GM12878 (cell line): Measurements from ENCODE around the gene ZG16. TPM values are rescaled to one million over a fixed set of nuclear protein-coding genes. Genes with fewer than 3 reads are reported as not detected.

Experiments used
- ATAC-seq: fragments of 200-7000 bp; cut with Tn5 transposase; 3 replicates; pipeline ENCODE4 v1.9.1; 2020; ENCODE audit warnings: mild to moderate bottlenecking, moderate library complexity
- Bru-seq: library from RNA; stranded (reverse); fragments of 400-500 nt; gene quantifications from one replicate; lab custom pipeline; 2021; lab: Mats Ljungman, UMichigan
- BruChase-seq, 2 experiments: library from RNA; stranded (reverse); fragments of 400-500 nt; gene quantifications; one replicate each; lab custom pipeline; 2021; lab: Mats Ljungman, UMichigan
- BruUV-seq: library from RNA; stranded (reverse); fragments of 400-500 nt; replicated peaks from 2 replicates; lab custom pipeline; 2021; lab: Mats Ljungman, UMichigan
- CTCF ChIA-PET: fragments of 300-600 bp; sonication (Branson Sonifier 250); formaldehyde crosslinking; extraction: SDS; loops from one replicate; lab custom pipeline; 2021; ENCODE audit warnings: inconsistent platforms; lab: Yijun Ruan, JAX
- POLR2A ChIA-PET: fragments of 350-600 bp; formaldehyde crosslinking; extraction: SDS; loops from one replicate; lab custom pipeline; 2021; ENCODE audit warnings: inconsistent platforms; lab: Charles Lee
- RAD21 ChIA-PET: fragments of 300-600 bp; sonication (Branson Sonifier 250); formaldehyde crosslinking; loops from one replicate; lab custom pipeline; 2023; ENCODE audit warnings: antibody characterized with exemption; ENCODE audit not compliant: unreplicated experiment; lab: Charles Lee
- SMC1A ChIA-PET: fragments of 300-600 bp; sonication (Branson Sonifier 250); formaldehyde crosslinking; loops from one replicate; lab custom pipeline; 2023; ENCODE audit not compliant: unreplicated experiment, uncharacterized antibody; lab: Charles Lee
- DNase-seq: peaks from one replicate; pipeline ENCODE4 v3.0.0-alpha.2; 2011; ENCODE audit warnings: low read depth, low spot score
- FAIRE-seq: peaks from 3 replicates; lab custom pipeline; 2011; peaks lifted over from hg19 to GRCh38; lab: Jason Lieb, UNC
- H2AFZ ChIP-seq: 2 replicates; pipeline ENCODE4 v1.6.0; 2011; ENCODE audit warnings: low read depth, low read length, control low read depth; ENCODE audit not compliant: control insufficient read depth
- H3K27ac ChIP-seq: 2 replicates; pipeline ENCODE4 v1.5.1; 2011; ENCODE audit warnings: control low read depth; ENCODE audit not compliant: control insufficient read depth, insufficient read depth
- H3K27me3 ChIP-seq, 2 experiments: replicated peaks in 1 of 2; 2 replicates each; pipeline versions ENCODE4 v1.6.0 to v1.6.1; 2011; ENCODE audit warnings: low read length in 1 of 2; ENCODE audit not compliant: control insufficient read depth in 2 of 2, insufficient read depth in 2 of 2
- H3K36me3 ChIP-seq, 2 experiments: 2 replicates each; pipeline ENCODE4 v1.5.1; 2011; ENCODE audit warnings: low read length in 1 of 2; ENCODE audit not compliant: control insufficient read depth in 2 of 2, insufficient read depth in 2 of 2
- H3K4me1 ChIP-seq: 2 replicates; pipeline ENCODE4 v1.6.1; 2011; ENCODE audit warnings: mild to moderate bottlenecking, low read length, moderate library complexity, mixed read lengths; ENCODE audit not compliant: control insufficient read depth, insufficient read depth
- H3K4me2 ChIP-seq: 2 replicates; pipeline ENCODE4 v1.6.0; 2011; ENCODE audit warnings: control low read depth; ENCODE audit not compliant: control insufficient read depth, insufficient read depth
- H3K4me3 ChIP-seq: fragments of 200-600 bp; sonication (generic); 2 replicates; pipeline ENCODE4 v1.5.1; 2016
- H3K79me2 ChIP-seq: 2 replicates; pipeline ENCODE4 v1.6.0; 2011; ENCODE audit warnings: low read length; ENCODE audit not compliant: control insufficient read depth, insufficient read depth
- H3K9ac ChIP-seq: 2 replicates; pipeline ENCODE4 v1.8.0; 2011; ENCODE audit warnings: low read length, control low read depth, mixed read lengths; ENCODE audit not compliant: control insufficient read depth, insufficient read depth
- H3K9me3 ChIP-seq: replicated peaks from 3 replicates; pipeline ENCODE4 v1.5.1; 2011; ENCODE audit warnings: mild to moderate bottlenecking, low read length; ENCODE audit not compliant: control insufficient read depth, insufficient read depth
- H4K20me1 ChIP-seq: 2 replicates; pipeline ENCODE4 v1.6.0; 2011; ENCODE audit not compliant: control insufficient read depth, insufficient read depth
- ATF3 ChIP-seq: IDR thresholded peaks from 2 replicates; pipeline ENCODE4 v1.6.1; 2011; ENCODE audit warnings: low read depth, mild to moderate bottlenecking, low read length, moderate library complexity, borderline replicate concordance; ENCODE audit errors: extremely low read depth
- CHD1 ChIP-seq: IDR thresholded peaks from 2 replicates; pipeline ENCODE4 v1.6.1; 2012; ENCODE audit warnings: low read depth, low read length, improper control_type of control experiment
- GABPA ChIP-seq: IDR thresholded peaks from 2 replicates; pipeline ENCODE4 v1.6.1; 2014; ENCODE audit warnings: antibody characterized with exemption, low read depth, mild to moderate bottlenecking, inconsistent platforms
- MEF2A ChIP-seq: IDR thresholded peaks from 2 replicates; pipeline ENCODE4 v1.6.1; 2011; ENCODE audit warnings: low read depth, mild to moderate bottlenecking, low read length, moderate library complexity; ENCODE audit not compliant: insufficient read depth
- NFIC ChIP-seq: IDR thresholded peaks from 2 replicates; pipeline ENCODE4 v1.6.1; 2012; ENCODE audit warnings: low read depth, mild to moderate bottlenecking, inconsistent platforms, low read length, moderate library complexity
- NFYB ChIP-seq: IDR thresholded peaks from 2 replicates; pipeline ENCODE4 v1.6.1; 2011; ENCODE audit warnings: low read depth, mild to moderate bottlenecking, low read length, improper control_type of control experiment, moderate library complexity; ENCODE audit not compliant: insufficient read depth
- RB1 ChIP-seq: fragments of 450-650 bp; formaldehyde crosslinking; IDR thresholded peaks from 2 replicates; pipeline ENCODE4 v1.6.1; 2017; ENCODE audit warnings: mild to moderate bottlenecking, borderline replicate concordance
- RBBP5 ChIP-seq: fragments of 200-600 bp; sonication (generic); conservative IDR thresholded peaks from 2 replicates; pipeline ENCODE4 v1.6.1; 2016
- RELB ChIP-seq: fragments of 450-650 bp; IDR thresholded peaks from 2 replicates; pipeline ENCODE4 v1.6.1; 2017; ENCODE audit warnings: low read depth, mild to moderate bottlenecking, moderate library complexity
- SMARCA5 ChIP-seq: fragments of 450-650 bp; IDR thresholded peaks from 2 replicates; pipeline ENCODE4 v1.6.1; 2017; ENCODE audit warnings: mild to moderate bottlenecking
- SUPT20H ChIP-seq: IDR thresholded peaks from 2 replicates; pipeline ENCODE4 v1.6.1; 2011; ENCODE audit warnings: low read depth, mild to moderate bottlenecking, low read length, moderate library complexity, borderline replicate concordance; ENCODE audit not compliant: control insufficient read depth
- ZBED1 ChIP-seq: IDR thresholded peaks from 2 replicates; pipeline ENCODE4 v1.6.1; 2016; ENCODE audit warnings: borderline replicate concordance
- ZNF217 ChIP-seq: fragments of 450-650 bp; IDR thresholded peaks from 2 replicates; pipeline ENCODE4 v1.6.1; 2017; ENCODE audit warnings: antibody characterized with exemption, mild to moderate bottlenecking
- ZZZ3 ChIP-seq: IDR thresholded peaks from 2 replicates; pipeline ENCODE4 v1.6.1; 2011; ENCODE audit warnings: low read depth; ENCODE audit not compliant: control insufficient read depth, insufficient read length
- WGBS: methylation state at CpG from one replicate; pipeline ENCODE4 v1.1.6; 2016; ENCODE audit warnings: low lambda C conversion rate; ENCODE audit not compliant: insufficient replicate concordance, insufficient coverage; ENCODE audit errors: missing lambda C conversion rate; 5-methylcytosine and 5-hydroxymethylcytosine counted together
- in situ Hi-C: fragments of 300-500 bp; cut with MboI; formaldehyde crosslinking; loops from 9 replicates; pipeline ENCODE4 v1.14.3; 2018; ENCODE audit warnings: mixed read lengths
- intact Hi-C: fragments of 100-400 bp; cut with micrococcal nuclease; formaldehyde crosslinking; loops from one replicate; pipeline ENCODE4 v1.14.2; 2022; ENCODE audit not compliant: unreplicated experiment
- long read RNA-seq, 2 experiments: library from polyadenylated mRNA; unstranded; transcript quantifications; one replicate each; pipeline ENCODE4 v2.0.0, GENCODE V29; 2019 to 2020
- polyA minus RNA-seq, 3 experiments: library from RNA; depleted of rRNA, polyadenylated mRNA; stranded (reverse); fragments of >200 nt; gene quantifications; 2 replicates each; pipeline ENCODE4 v1.2.3, GENCODE V29; 2011
- polyA plus RNA-seq, 11 experiments: library from polyadenylated mRNA; depleted of rRNA in 4 of 11; unstranded in 6 of 11; stranded (reverse) in 5 of 11; fragments of >200 nt; fragmentation: Nextera tagmentation in 4 of 11; fragmentation: Illumina TruSeq in 1 of 11; extraction: Ambion mirVana in 4 of 11; extraction: Trizol in 1 of 11; gene quantifications; 1 replicate in 1 of 11; 2 replicates in 10 of 11; pipeline versions ENCODE4 v1.2.1 to v1.2.3, GENCODE V29; 2011 to 2016; ENCODE audit warnings: inconsistent platforms in 2 of 11, missing spikeins in 2 of 11, low read depth in 1 of 11
- total RNA-seq, 4 experiments: library from RNA; depleted of rRNA in 3 of 4; stranded (reverse); fragments of >200 nt in 3 of 4; fragmentation: Illumina TruSeq in 1 of 4; extraction: Trizol in 1 of 4; gene quantifications; 2 replicates each; pipeline versions ENCODE4 v1.2.1 to v1.2.3, GENCODE V29; 2013 to 2021
- TF ChIP-seq, protein P1 (sequence below): IDR thresholded peaks from 2 replicates; pipeline ENCODE4 v1.6.1; 2012; ENCODE audit warnings: low read depth, low read length, improper control_type of control experiment
- TF ChIP-seq, protein P2 (sequence below): fragments of 450-650 bp; IDR thresholded peaks from 2 replicates; pipeline ENCODE4 v1.6.1; 2016; ENCODE audit warnings: mild to moderate bottlenecking

ZG16 gene, protein sequence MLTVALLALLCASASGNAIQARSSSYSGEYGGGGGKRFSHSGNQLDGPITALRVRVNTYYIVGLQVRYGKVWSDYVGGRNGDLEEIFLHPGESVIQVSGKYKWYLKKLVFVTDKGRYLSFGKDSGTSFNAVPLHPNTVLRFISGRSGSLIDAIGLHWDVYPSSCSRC
- not detected in 2 replicates for total RNA-seq (2013; cell fraction: nucleolus; rRNA removed)
- total RNA-seq (2014; rRNA removed) = not detected in 2 replicates
- not detected in 2 replicates for total RNA-seq (2014; rRNA removed; fragmentation: Illumina TruSeq; extraction: Trizol)
- total RNA-seq (2021) = not detected in 2 replicates
- polyA plus RNA-seq (2011; ENCODE audit: low read depth) = not detected
- polyA plus RNA-seq (2011; rRNA removed) = not detected in 2 replicates
- not detected in 2 replicates for polyA plus RNA-seq (2011; cell fraction: cytosol; rRNA removed)
- not detected in 2 replicates for polyA plus RNA-seq (2011; cell fraction: nucleus; rRNA removed)
- not detected in 2 replicates for polyA plus RNA-seq (2012)
- not detected in 2 replicates for polyA plus RNA-seq (2014; fragmentation: Illumina TruSeq; extraction: Trizol)
- polyA plus RNA-seq (2014; fragmentation: Nextera tagmentation; extraction: Ambion mirVana) = not detected
- not detected in 2 replicates for polyA plus RNA-seq (2014; rRNA removed)
- not detected for polyA plus RNA-seq (2016; fragmentation: Nextera tagmentation; extraction: Ambion mirVana)
- not detected in 2 replicates for polyA minus RNA-seq (2011; rRNA and poly(A)+ RNA removed)
- polyA minus RNA-seq (2011; cell fraction: cytosol; rRNA and poly(A)+ RNA removed) = not detected in 2 replicates
- polyA minus RNA-seq (2011; cell fraction: nucleus; rRNA and poly(A)+ RNA removed) = not detected in 2 replicates
- Bru-seq, nascent RNA = not detected
- BruChase-seq, experiment 1, labeled RNA remaining after a 6-hour chase = not detected
- not detected for BruChase-seq, experiment 2, labeled RNA remaining after a 2-hour chase
- long read RNA-seq, experiment 1 = 0 reads
- long read RNA-seq, experiment 2 = 0 reads

GRCh38 chr16:29777576-29778350 lies at the start of gene ZG16:
TSS of gene ZG16 (plus strand) at chr16:29778256. CDS start at chr16:29779267, 1,011 bp downstream.
- POLR2A ChIA-PET = interaction anchor here (0.6 to 1.3 kb wide), 5 partner anchors 11 to 45 kb away, joined by 3 to 8 read pairs (median 5); no protein-coding TSS in a partner anchor
- no peak within 1 kb of the TSS for H3K4me3 ChIP-seq
- RAD21 ChIA-PET = no interaction called here
- H4K20me1 ChIP-seq = no peaks in the 10 kb centered on the region
- in situ Hi-C loops = no loop called here
- no peak within 1 kb of the TSS for H3K4me2 ChIP-seq
- no peaks in the 10 kb centered on the region for H3K79me2 ChIP-seq
- no peaks in the 10 kb centered on the region for H3K27me3 ChIP-seq
- H2AFZ ChIP-seq = no peak within 1 kb of the TSS
- DNase-seq (no peak), ATAC-seq (no peak), FAIRE-seq (no peak)
- no peaks in the 10 kb centered on the region for H3K4me1 ChIP-seq
- no peaks in the 10 kb centered on the region for H3K36me3 ChIP-seq
- CTCF ChIA-PET = interaction anchor here (0.9 to 1.6 kb wide), 4 partner anchors 10 to 26 kb away, joined by 3 read pairs; partner anchors contain the start of gene KIF22
- BruUV-seq = no TSS peak
- no peak within 1 kb of the TSS for H3K27ac ChIP-seq
- intact Hi-C loops = no loop called here
- H3K9me3 ChIP-seq = no peaks in the 10 kb centered on the region
- SMC1A ChIA-PET = interaction anchor here (0.7 to 1.8 kb wide), 4 partner anchors 10 to 52 kb away, joined by 3 to 7 read pairs (median 4); no protein-coding TSS in a partner anchor
- 35% methylated on average over 10 of the region's 10 CpGs for WGBS
- H3K9ac ChIP-seq = no peak within 1 kb of the TSS
- TF ChIP-seq CHD1 (no peak), ZNF217 (no peak), NFYB (no peak), RB1 (no peak), NFIC (no peak), RBBP5 (no peak), GABPA (no peak), SUPT20H (no peak), ATF3 (no peak), SMARCA5 (no peak), RELB (no peak), ZZZ3 (no peak), MEF2A (no peak), ZBED1 (no peak)
- TF ChIP-seq, protein P1, sequence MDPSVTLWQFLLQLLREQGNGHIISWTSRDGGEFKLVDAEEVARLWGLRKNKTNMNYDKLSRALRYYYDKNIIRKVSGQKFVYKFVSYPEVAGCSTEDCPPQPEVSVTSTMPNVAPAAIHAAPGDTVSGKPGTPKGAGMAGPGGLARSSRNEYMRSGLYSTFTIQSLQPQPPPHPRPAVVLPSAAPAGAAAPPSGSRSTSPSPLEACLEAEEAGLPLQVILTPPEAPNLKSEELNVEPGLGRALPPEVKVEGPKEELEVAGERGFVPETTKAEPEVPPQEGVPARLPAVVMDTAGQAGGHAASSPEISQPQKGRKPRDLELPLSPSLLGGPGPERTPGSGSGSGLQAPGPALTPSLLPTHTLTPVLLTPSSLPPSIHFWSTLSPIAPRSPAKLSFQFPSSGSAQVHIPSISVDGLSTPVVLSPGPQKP = no peak
- TF ChIP-seq, protein P2, sequence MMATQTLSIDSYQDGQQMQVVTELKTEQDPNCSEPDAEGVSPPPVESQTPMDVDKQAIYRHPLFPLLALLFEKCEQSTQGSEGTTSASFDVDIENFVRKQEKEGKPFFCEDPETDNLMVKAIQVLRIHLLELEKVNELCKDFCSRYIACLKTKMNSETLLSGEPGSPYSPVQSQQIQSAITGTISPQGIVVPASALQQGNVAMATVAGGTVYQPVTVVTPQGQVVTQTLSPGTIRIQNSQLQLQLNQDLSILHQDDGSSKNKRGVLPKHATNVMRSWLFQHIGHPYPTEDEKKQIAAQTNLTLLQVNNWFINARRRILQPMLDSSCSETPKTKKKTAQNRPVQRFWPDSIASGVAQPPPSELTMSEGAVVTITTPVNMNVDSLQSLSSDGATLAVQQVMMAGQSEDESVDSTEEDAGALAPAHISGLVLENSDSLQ = no peak
